Activated CD4-positive, alpha-beta T cell treated with anti-CD3 and anti-CD28 coated beads, Interleukin-2, Interleukin-6, amounts not matched to agents 100 ng/mL and 50 ng/mL, durations not matched to agents 16 hours and 8 hours (primary cell): Measurements from ENCODE around the gene MRPS16.
"Not testable (repeated sequence)": the region's sequence is repeated elsewhere in the genome, so short reads cannot be mapped to it uniquely, and the experiment has no call there.

ENCODE experiments used
- DNase-seq: peaks from one replicate; pipeline ENCODE4 v3.0.0-alpha.2; 2020

MRPS16 gene

DNA sequence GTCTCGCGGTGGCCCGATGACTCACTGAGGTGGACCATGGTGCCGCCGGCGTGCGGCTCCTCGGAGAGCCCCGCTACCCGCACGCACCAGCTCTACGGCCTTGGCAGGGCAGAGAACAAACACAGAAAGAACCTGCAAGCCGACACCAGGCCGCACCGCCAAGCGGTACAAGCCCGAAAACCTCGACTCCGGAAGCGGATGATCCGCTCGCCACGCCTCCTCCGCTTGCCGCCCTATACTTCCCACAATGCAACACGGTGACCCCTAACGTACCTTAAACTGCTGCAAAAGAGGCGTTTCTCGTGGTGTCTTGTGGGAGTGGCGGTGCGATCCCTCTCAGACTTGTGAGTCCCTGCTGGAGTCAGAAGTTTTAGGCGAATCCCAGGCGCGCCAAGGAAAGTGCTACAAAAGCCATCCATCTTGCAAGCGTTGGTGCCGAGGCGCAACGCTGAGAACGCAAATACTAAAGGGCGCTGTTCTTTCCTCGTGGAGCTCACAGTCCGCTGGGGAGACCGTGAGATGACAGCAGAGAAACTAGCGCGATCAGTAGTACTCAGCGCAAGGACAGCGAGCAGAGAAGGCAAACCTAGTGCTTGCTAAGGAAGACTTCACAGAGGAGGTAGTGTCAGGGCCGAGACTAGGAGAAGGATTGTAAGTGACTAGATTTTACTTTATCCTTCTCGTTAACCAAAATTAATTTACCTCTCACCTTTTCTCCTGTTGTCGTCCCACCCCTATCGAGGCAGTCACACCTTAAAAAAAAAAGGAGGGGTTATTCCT is at the start of gene MRPS16:
MRPS16 (minus strand) TSS at position 200 of the 780 bp plus-strand sequence; CDS start at position 38, 162 bp downstream.
- DNase-seq, result peak; percentile 95

DNA sequence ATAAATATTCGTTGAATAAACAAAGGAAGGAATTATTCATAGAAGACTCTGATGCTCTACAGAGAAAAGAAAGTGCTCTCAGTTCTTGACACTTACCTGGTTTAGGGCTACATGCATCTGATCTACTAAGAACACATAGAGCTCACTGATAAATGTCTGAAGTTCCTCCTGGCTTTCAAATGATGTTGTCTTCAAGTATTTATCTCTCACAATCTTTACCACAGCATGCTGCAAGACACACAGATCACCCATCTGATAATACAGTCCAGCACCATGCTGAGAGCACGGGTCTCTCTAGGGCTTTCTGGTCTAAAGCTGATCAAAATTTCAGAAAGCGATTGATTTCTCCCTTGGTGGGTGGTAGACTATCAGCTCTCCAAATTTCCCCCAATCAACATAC is 44.5 kb upstream of the MRPS16 start:
- DNase-seq, result peak; percentile 33

GRCh38 chr10:73293461-73293860 is 41.0 kb upstream of the MRPS16 start:
- DNase-seq, result no peak

- DNase-seq, result no peak
Observed at GRCh38 chr10:73289958-73290357, 37.5 kb upstream of the MRPS16 start.

DNA sequence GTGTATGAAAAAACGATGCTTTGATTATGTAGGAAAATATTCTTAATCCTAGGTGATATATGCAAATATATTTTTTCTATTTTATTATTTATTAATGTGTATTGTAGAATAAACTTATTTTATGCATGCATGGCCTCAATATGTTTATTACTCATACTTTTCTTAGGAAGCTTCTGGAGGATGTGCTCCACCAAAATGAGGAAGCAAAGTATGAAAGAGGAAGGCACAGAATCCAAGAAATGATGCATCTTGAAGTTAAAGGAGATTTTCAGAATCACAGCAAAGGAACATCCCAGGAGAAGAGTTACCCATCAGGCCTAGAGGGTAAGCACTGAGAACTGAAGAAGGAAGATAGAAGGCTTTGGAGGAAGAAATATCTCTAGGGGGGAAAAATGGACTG is 35.0 kb upstream of the MRPS16 start:
- DNase-seq, result no peak

DNA sequence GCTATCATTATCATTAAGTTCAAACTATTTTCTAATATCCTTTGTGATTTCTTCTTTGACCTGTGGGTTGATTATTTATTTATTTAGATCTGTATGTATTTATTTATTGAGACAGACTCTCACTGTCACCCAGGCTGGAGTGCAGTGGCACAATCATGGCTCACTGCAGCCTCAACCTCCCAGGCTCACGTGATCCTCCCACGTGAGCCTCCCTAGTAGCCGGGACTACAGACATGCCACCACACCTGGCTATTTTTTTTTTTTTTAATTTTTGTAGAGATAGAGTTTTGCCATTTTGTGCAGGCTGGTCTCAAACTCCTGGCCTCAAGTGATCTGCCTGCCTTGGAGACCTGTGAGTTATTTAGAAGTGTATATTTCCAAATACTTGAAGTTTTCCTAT is 28.7 kb upstream of the MRPS16 start:
- no peak for DNase-seq

DNA sequence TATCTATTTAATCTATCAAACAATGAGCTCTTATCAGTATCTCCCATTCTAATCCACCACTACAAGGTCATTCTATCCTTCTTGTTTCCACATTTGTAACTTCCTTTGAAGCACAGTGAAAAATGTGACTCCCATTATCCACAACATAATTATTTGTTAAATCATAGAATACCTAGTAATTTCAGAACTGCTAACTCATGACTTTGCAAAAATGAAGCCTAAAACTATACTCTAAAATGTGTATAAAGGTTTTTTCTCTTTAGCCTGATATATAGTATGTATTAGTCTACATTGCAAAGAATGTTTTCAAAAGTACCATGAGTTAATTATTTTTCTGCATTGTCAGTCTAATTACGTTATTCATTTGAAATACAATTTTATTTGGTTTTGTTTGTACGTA is 12.0 kb upstream of the MRPS16 start:
- no peak for DNase-seq

GRCh38 chr10:73263693-73264347 is 11.4 kb upstream of the MRPS16 start:
- DNase-seq, result no peak

- DNase-seq, result no peak
Observed at GRCh38 chr10:73262880-73263555, 10.6 kb upstream of the MRPS16 start.

DNA sequence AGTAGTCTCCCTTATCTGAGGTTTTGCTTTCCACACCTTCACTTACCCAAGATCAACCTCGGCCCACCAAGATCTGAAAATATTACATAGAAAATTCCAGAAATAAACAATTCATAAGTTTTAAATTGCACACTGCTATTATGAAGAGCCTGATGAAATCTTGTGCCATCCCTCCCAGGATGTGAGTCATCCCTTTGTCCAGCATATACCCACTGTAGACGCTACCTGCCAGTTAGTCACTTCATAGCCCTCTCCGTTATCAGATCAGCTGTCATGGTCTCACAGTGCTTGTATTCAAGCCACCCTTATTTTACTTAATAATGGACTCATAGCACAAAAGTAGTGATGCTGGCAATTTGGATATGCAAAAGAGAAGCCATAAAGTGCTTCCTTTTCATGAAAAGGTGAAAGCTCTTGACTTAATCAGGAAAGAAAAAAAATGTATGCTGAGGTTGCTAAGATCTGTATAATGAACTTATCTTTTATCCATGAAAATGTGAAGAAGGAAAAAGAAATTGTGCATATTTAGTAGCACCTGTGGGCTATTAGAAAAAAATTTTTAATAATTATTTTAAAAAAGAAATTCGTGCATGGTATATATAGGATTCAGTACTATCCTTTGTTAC is 9.8 kb upstream of the MRPS16 start:
- DNase-seq, result peak; percentile 27

DNA sequence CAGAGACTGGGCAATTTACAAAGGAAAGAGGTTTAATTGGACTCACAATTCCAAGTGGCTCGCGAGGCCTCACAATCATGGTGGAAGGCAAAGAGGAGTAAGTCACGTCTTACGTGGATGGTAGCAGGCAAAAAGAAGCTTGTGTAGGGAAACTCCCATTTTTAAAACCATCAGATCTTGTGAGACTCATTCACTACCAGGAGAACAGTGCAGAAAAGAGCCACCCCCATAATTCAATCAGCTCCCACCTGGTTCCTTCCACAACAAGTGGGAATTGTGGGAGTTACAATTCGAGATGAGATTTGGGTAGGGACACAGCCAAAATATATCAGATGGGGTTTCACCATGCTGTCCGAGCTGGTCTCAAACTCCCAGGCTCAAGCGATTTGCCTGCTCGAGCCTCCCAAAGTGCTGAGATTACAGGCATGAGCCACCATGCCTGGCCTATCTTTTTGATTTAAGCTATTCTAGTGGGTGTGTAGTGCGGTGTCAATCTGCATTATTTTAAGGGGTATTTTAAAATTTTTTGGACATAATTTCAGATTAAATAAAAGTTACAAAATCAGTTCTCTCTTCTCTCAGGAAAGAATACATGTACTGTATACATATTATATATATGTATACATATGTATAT is 9.0 kb upstream of the MRPS16 start:
- no peak for DNase-seq

DNA sequence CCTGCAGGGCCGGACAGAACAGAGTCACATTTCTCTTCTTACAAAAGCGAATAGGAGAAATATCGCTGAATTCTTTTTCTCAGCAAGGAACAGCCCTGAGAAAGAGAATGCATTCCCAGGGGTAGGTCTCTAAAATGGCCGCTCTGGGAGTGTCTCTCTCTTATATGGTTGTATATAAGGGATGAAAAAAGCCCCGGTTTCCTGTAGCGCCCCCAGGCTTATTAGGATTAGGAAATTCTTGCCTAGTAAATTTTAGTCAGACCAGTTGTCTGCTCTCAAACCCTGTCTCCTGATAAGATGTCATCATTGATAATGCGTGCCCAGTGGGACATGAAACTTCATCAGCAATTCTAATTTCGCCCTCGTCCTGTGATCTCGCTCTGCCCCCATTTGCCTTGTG is 6.2 kb upstream of the MRPS16 start:
- DNase-seq, result not testable (repeated sequence)

GRCh38 chr10:73253225-73253555 is 746 bp upstream of the MRPS16 start:
- DNase-seq, result peak; percentile 16

DNA sequence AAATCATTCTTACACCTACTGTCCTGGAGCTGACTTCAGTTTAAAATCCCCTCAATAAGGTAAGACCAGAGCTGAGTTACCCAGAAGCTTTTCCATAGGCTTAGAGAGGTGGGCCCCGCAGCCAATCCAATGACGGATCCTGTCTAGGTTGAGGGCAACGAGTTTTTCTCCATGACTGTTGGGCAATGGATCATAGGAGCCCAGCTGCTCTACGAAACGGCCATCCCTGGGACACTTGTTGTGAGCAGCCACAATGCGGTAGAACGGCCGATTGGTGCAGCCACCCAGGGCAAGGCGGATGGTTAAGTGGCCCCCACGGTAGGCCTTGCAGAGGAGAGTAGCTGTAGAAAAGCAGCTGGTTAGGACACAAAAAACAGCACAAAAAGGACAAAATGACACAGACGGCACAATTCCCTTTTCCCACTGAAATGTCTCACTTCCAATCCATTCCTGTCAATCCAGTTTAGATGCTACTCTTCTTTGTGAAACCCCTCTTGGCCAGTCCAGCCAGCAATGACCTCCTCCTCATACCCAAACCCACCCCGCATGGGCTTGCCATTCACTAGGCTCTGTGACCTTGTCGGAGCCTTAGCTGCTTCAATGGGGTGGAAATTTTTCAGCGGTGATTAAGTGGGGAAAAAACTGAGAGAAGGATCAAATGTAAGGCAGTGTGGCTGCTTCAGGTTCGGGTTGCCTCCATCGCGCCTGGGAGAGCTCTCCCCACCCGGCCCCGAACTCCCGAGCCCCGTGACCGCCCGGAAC is 580 bp downstream of the MRPS16 start:
- DNase-seq, result peak; percentile 24

DNA sequence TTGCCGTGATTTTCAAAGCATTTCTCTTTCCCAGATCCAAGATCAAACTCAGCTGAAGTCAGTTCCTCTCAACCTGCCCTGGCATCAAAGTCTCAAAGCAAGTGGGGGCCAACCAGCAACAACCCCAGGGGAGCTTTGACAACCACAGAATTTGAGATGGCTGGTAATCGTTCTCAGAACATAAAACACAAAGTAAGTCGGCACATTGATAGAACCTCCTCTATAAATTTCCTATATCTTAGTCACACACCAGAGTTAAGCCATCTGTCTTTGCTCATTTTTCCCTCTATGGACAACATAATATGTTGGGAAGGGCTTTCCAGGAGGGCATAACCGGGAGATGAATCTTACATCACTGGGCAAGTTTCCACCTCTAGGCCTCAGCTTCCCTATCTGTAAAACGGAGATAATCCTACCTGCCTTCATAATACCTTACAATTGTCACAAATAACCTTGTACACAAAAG is 4.2 kb downstream of the MRPS16 start:
- no peak for DNase-seq

DNA sequence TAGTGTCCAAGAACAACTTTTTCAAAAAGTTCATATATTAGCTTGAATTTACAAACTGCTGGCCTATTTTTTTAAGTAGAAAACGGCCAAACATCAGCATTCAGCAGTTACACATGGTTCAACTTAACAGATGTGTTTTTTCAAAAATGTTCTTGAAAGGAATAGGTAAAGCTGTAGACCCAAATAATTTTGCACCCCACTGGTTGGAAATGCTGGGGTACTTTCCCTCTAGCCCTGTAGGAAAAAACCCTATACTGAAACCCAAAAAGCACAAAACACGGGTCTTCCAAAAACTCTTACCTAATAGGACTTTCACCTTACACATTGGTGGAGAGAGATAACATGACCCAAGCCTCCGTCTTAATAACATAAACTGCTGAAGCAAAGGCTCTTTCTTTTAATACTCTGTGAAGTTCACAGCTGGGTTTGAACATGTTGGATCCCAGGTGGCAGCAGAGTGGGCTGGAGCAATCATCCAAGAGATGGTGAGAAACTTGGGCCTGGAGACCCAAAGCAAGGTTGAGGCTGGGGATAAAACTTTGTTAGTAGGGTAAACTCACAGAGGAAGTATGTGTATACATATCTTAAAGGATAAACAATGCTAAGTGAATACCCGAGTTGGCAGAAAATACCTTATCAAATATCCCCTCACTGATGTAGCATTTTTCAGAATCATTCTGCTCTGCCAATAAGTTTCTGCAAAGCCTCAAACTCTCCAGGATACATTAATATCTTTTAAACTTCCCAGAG is 4.8 kb downstream of the MRPS16 start:
- DNase-seq, result peak; percentile 9

DNA sequence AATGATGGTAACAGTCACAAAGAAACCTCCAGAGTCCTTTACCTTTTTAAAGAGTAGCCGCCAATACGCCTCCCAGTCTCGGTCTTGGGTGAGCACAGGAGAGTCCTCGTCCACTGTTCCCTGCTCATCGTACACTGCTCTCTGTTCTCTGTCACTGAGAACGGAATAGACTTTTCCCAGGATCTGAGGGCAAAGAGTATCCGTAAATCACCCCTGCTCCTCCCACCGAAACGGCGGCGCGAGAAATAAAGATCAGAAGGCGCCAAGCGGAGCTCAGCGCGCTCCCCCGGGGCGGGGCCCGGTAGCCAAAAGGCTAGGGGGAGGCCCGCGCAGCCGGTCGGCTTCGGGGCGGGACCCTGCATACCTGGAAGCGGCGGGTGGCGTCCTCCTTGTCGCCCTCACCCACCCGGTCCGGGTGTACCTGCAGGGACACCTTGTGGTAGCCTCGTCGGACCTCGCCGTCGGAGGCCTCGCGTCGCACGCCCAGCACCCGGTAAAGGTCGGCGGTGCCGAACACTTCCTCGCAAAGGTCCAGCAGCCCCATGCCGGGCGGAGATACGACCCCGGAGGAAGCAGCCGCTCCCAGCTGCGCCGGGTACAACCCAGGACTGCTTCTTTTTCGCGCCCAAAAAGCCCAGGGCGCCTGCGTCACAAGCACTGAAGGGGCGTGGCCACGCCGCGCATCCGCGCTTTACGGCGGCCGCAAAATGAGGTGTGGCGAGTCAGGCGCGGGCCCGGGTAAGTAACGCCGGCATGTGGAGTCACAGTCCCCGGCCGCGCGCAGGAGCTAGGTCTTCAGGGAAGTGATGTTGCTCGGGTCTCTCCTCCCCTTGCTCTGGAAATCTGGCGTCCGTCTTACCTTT is 5.6 kb downstream of the MRPS16 start, which contains the start of gene DNAJC9:
DNAJC9 (minus strand) TSS at position 610 of the 863 bp plus-strand sequence; CDS start at position 544, 66 bp downstream.
- DNase-seq, result peak; percentile 99

GRCh38 chr10:73246322-73246645 is 6.2 kb downstream of the MRPS16 start:
- no peak for DNase-seq

- DNase-seq, result peak; percentile 18
Observed at GRCh38 chr10:73244866-73245477, 7.5 kb downstream of the MRPS16 start.

GRCh38 chr10:73239908-73240307 is 12.5 kb downstream of the MRPS16 start:
- no peak for DNase-seq
